ENCODE measurements around the gene PRPF6.

- TF ChIP-seq POLR2A (IDR thresholded peaks at IDR 0.05) (no peak), CTCF (IDR thresholded peaks at IDR 0.05) (no peak)
Measured at GRCh38 chr20:63958471-63958870, 22.5 kb upstream of the PRPF6 start.
